Activated CD4-positive, alpha-beta T cell treated with anti-CD3 and anti-CD28 coated beads, Interleukin-2, amount 10 ng/mL, durations not matched to agents 24 days and 14 days (primary cell): ENCODE data around the gene RBM34. TPM values are rescaled to one million over a fixed set of nuclear protein-coding genes. Genes with fewer than 3 reads are reported as not detected.
A peak's percentile ranks its signal among the peaks of the same experiment; 100 is the strongest.

Experiments
- DNase-seq: peaks from one replicate; pipeline ENCODE4 v3.0.0; 2022
- H3K27ac Mint-ChIP-seq: one replicate; pipeline ENCODE4 v1.8.0; 2022; ENCODE audit warnings: mild to moderate bottlenecking, mixed read lengths
- H3K27me3 Mint-ChIP-seq: one replicate; pipeline ENCODE4 v1.8.0; 2022; ENCODE audit warnings: mixed read lengths
- H3K36me3 Mint-ChIP-seq: one replicate; pipeline ENCODE4 v1.8.0; 2022; ENCODE audit warnings: low read depth, mild to moderate bottlenecking, mixed read lengths
- H3K4me1 Mint-ChIP-seq: one replicate; pipeline ENCODE4 v1.8.0; 2021; ENCODE audit warnings: mixed read lengths
- H3K4me3 Mint-ChIP-seq: one replicate; pipeline ENCODE4 v1.8.0; 2022; ENCODE audit warnings: mild to moderate bottlenecking, moderate library complexity, mixed read lengths
- H3K9me3 Mint-ChIP-seq: one replicate; pipeline ENCODE4 v1.8.0; 2021; ENCODE audit warnings: mixed read lengths
- intact Hi-C: fragments of 100-400 bp; cut with micrococcal nuclease; formaldehyde crosslinking; loops from one replicate; pipeline ENCODE4 v1.15.1; 2023
- total RNA-seq: library from RNA; stranded (reverse); gene quantifications from 2 replicates; pipeline ENCODE4 v1.2.3, GENCODE V29; 2022

Gene RBM34
- total RNA-seq, 1 donor from 2014 or later = 123 TPM

- H3K4me3 Mint-ChIP-seq = no peak overlapping the region
- peaks cover 61% of the 10 kb centered on the region for H3K36me3 Mint-ChIP-seq
- no peak for DNase-seq
- no peaks in the 10 kb centered on the region for H3K27me3 Mint-ChIP-seq
- no peaks in the 10 kb centered on the region for H3K9me3 Mint-ChIP-seq
- no peak overlapping the region for H3K27ac Mint-ChIP-seq
- H3K4me1 Mint-ChIP-seq = peaks cover 23% of the 10 kb centered on the region
- intact Hi-C loops = no loop called here
Observed at GRCh38 chr1:235142991-235143390, 18.1 kb downstream of the RBM34 start.

- no peak for DNase-seq
- Mint-ChIP-seq H3K4me1 (peaks cover 17% of the 10 kb centered on the region), H3K9me3 (no peaks in the 10 kb centered on the region), H3K4me3 (no peak overlapping the region), H3K36me3 (peaks cover 78% of the 10 kb centered on the region), H3K27me3 (no peaks in the 10 kb centered on the region), H3K27ac (peak overlapping the region; percentile 79)
- intact Hi-C loops = no loop called here
Observed at GRCh38 chr1:235139315-235139714, 21.7 kb downstream of the RBM34 start.

GRCh38 chr1:235138821-235139220 lies 22.2 kb downstream of the RBM34 start:
- H3K27me3 Mint-ChIP-seq = no peaks in the 10 kb centered on the region
- peaks cover 16% of the 10 kb centered on the region for H3K4me1 Mint-ChIP-seq
- DNase-seq = no peak
- peaks cover 77% of the 10 kb centered on the region for H3K36me3 Mint-ChIP-seq
- intact Hi-C loops = no loop called here
- H3K4me3 Mint-ChIP-seq = no peak overlapping the region
- peak overlapping the region; percentile 79 for H3K27ac Mint-ChIP-seq
- no peaks in the 10 kb centered on the region for H3K9me3 Mint-ChIP-seq

- Mint-ChIP-seq H3K4me3 (no peak overlapping the region), H3K27ac (no peak overlapping the region), H3K27me3 (no peaks in the 10 kb centered on the region), H3K4me1 (peaks cover 14% of the 10 kb centered on the region), H3K36me3 (peaks cover 69% of the 10 kb centered on the region), H3K9me3 (no peaks in the 10 kb centered on the region)
- DNase-seq = no peak
- intact Hi-C loops = no loop called here
Observed at GRCh38 chr1:235136111-235136510, 24.9 kb downstream of the RBM34 start.

- H3K4me1 Mint-ChIP-seq = peaks cover 11% of the 10 kb centered on the region
- H3K4me3 Mint-ChIP-seq = no peak overlapping the region
- DNase-seq = no peak
- H3K27me3 Mint-ChIP-seq = no peaks in the 10 kb centered on the region
- no peak overlapping the region for H3K27ac Mint-ChIP-seq
- intact Hi-C loops = no loop called here
- peaks cover 64% of the 10 kb centered on the region for H3K36me3 Mint-ChIP-seq
- H3K9me3 Mint-ChIP-seq = no peaks in the 10 kb centered on the region
Observed at GRCh38 chr1:235134171-235134570, 26.9 kb downstream of the RBM34 start.

GRCh38 chr1:235133086-235133485 lies 28.0 kb downstream of the RBM34 start:
- H3K4me1 Mint-ChIP-seq = peaks cover 4% of the 10 kb centered on the region
- no peaks in the 10 kb centered on the region for H3K9me3 Mint-ChIP-seq
- DNase-seq = no peak
- no peak overlapping the region for H3K27ac Mint-ChIP-seq
- intact Hi-C loops = no loop called here
- no peak overlapping the region for H3K4me3 Mint-ChIP-seq
- H3K36me3 Mint-ChIP-seq = peaks cover 59% of the 10 kb centered on the region
- H3K27me3 Mint-ChIP-seq = peaks cover 2% of the 10 kb centered on the region

- DNase-seq = no peak
- intact Hi-C loops = no loop called here
Observed at GRCh38 chr1:235131961-235132360, 29.1 kb downstream of the RBM34 start.

GRCh38 chr1:235130766-235131270 lies 30.2 kb downstream of the RBM34 start:
- H3K4me1 Mint-ChIP-seq = peaks cover 20% of the 10 kb centered on the region
- intact Hi-C loops = no loop called here
- peaks cover 61% of the 10 kb centered on the region for H3K36me3 Mint-ChIP-seq
- DNase-seq = no peak
- no peaks in the 10 kb centered on the region for H3K9me3 Mint-ChIP-seq
- H3K27me3 Mint-ChIP-seq = peaks cover 2% of the 10 kb centered on the region
- H3K27ac Mint-ChIP-seq = peak overlapping the region; percentile 56
- H3K4me3 Mint-ChIP-seq = no peak overlapping the region

More at GRCh38 chr1:235131961-235132360, 29.1 kb downstream of the RBM34 start:
- Mint-ChIP-seq H3K9me3 (no peaks in the 10 kb centered on the region), H3K4me1 (peaks cover 8% of the 10 kb centered on the region), H3K36me3 (peaks cover 61% of the 10 kb centered on the region), H3K27me3 (peaks cover 2% of the 10 kb centered on the region), H3K4me3 (no peak overlapping the region), H3K27ac (peak overlapping the region; percentile 45)

GRCh38 chr1:235129774-235130570 lies 31.1 kb downstream of the RBM34 start:
- Mint-ChIP-seq H3K36me3 (peaks cover 58% of the 10 kb centered on the region), H3K9me3 (no peaks in the 10 kb centered on the region), H3K4me3 (peak overlapping the region; percentile 30), H3K4me1 (peaks cover 21% of the 10 kb centered on the region), H3K27ac (peak overlapping the region; percentile 80), H3K27me3 (peaks cover 2% of the 10 kb centered on the region)
- DNase-seq = no peak
- intact Hi-C loops = loop anchor here (5.0 kb wide), 1 partner anchor 528 kb away; no protein-coding TSS in a partner anchor

- intact Hi-C loops = loop anchor here (1.0 to 5.0 kb wide), 3 partner anchors 33 to 526 kb away; partner anchors contain the start of genes ARID4B, GGPS1 and RBM34
- H3K4me1 Mint-ChIP-seq = peaks cover 28% of the 10 kb centered on the region
- H3K36me3 Mint-ChIP-seq = peaks cover 59% of the 10 kb centered on the region
- peak within 1 kb of the TSS; percentile 98 for H3K4me3 Mint-ChIP-seq
- H3K27ac Mint-ChIP-seq = peak within 1 kb of the TSS; percentile 99
- peak; percentile 98 for DNase-seq
- H3K9me3 Mint-ChIP-seq = no peaks in the 10 kb centered on the region
- H3K27me3 Mint-ChIP-seq = peaks cover 2% of the 10 kb centered on the region
Observed at GRCh38 chr1:235128456-235129328, 32.4 kb downstream of the RBM34 start, which contains the start of gene TOMM20. TOMM20 (minus strand) TSS chr1:235128837; CDS start chr1:235128715, 122 bp downstream.

- peak overlapping the region; percentile 99 for H3K27ac Mint-ChIP-seq
Observed at GRCh38 chr1:235127732-235128455, 33.2 kb downstream of the RBM34 start.

GRCh38 chr1:235127203-235127602 lies 33.8 kb downstream of the RBM34 start:
- peaks cover 39% of the 10 kb centered on the region for H3K4me1 Mint-ChIP-seq
- no peak for DNase-seq
- peak overlapping the region; percentile 99 for H3K27ac Mint-ChIP-seq
- H3K4me3 Mint-ChIP-seq = peak overlapping the region; percentile 98
- intact Hi-C loops = loop anchor here (5.0 kb wide), 1 partner anchor 525 kb away; no protein-coding TSS in a partner anchor
- peaks cover 59% of the 10 kb centered on the region for H3K36me3 Mint-ChIP-seq
- H3K9me3 Mint-ChIP-seq = no peaks in the 10 kb centered on the region
- peaks cover 2% of the 10 kb centered on the region for H3K27me3 Mint-ChIP-seq

More at GRCh38 chr1:235127732-235128455, 33.2 kb downstream of the RBM34 start:
- peaks cover 58% of the 10 kb centered on the region for H3K36me3 Mint-ChIP-seq
- peak; percentile 75 for DNase-seq
- intact Hi-C loops = loop anchor here (1.0 to 5.0 kb wide), 3 partner anchors 33 to 526 kb away; partner anchors contain the start of genes ARID4B, GGPS1 and RBM34
- no peaks in the 10 kb centered on the region for H3K9me3 Mint-ChIP-seq
- H3K4me1 Mint-ChIP-seq = peaks cover 33% of the 10 kb centered on the region
- peaks cover 2% of the 10 kb centered on the region for H3K27me3 Mint-ChIP-seq
- H3K4me3 Mint-ChIP-seq = peak overlapping the region; percentile 98

GRCh38 chr1:235124665-235125064 lies 36.4 kb downstream of the RBM34 start:
- no peak for DNase-seq
- Mint-ChIP-seq H3K27ac (peak overlapping the region; percentile 83), H3K27me3 (peaks cover 2% of the 10 kb centered on the region), H3K9me3 (no peaks in the 10 kb centered on the region), H3K4me3 (peak overlapping the region; percentile 61), H3K4me1 (peaks cover 43% of the 10 kb centered on the region), H3K36me3 (peaks cover 61% of the 10 kb centered on the region)
- intact Hi-C loops = loop anchor here (2.0 to 5.0 kb wide), 2 partner anchors 20 to 522 kb away; no protein-coding TSS in a partner anchor
